PC-3 (cell line): Measurements from ENCODE around the gene CAMKK2. TPM values are rescaled to one million over a fixed set of nuclear protein-coding genes. Genes with fewer than 3 reads are reported as not detected.

Experiments
- ATAC-seq: fragments of 200-7000 bp; cut with Tn5 transposase; 2 replicates; pipeline ENCODE4 v1.9.1; 2020; ENCODE audit warnings: mild to moderate bottlenecking, moderate library complexity
- BruUV-seq: library from RNA; stranded (reverse); fragments of 400-500 nt; replicated peaks from 2 replicates; lab custom pipeline; 2021; lab: Mats Ljungman, UMichigan
- CTCF ChIA-PET: fragments of 300-600 bp; sonication (Branson Sonifier 250); formaldehyde crosslinking; loops from one replicate; lab custom pipeline; 2022; ENCODE audit warnings: antibody characterized with exemption; lab: Charles Lee
- POLR2A ChIA-PET: fragments of 300-600 bp; sonication (Branson Sonifier 250); formaldehyde crosslinking; loops from one replicate; lab custom pipeline; 2022; ENCODE audit warnings: antibody characterized with exemption; ENCODE audit not compliant: unreplicated experiment; lab: Charles Lee
- DNase-seq: peaks from one replicate; pipeline ENCODE4 v3.0.0-alpha.2; 2015
- H2AFZ ChIP-seq: fragments of 300-600 bp; sonication (generic); 2 replicates; pipeline ENCODE4 v1.6.0; 2016; ENCODE audit warnings: antibody characterized with exemption, low read length
- H3F3A ChIP-seq: fragments of 300-600 bp; sonication (generic); one replicate; pipeline ENCODE4 v1.6.0; 2017; ENCODE audit warnings: antibody characterized with exemption, low read length, control low read depth, mild to moderate bottlenecking; ENCODE audit not compliant: unreplicated experiment
- H3K27ac ChIP-seq: fragments of 300-600 bp; sonication (generic); 2 replicates; pipeline ENCODE4 v1.5.1; 2016; ENCODE audit warnings: mild to moderate bottlenecking, low read length
- H3K27me3 ChIP-seq: fragments of 300-600 bp; sonication (generic); 2 replicates; pipeline ENCODE4 v1.6.1; 2016; ENCODE audit warnings: low read length, mixed read lengths
- H3K36me3 ChIP-seq: fragments of 300-600 bp; sonication (generic); 2 replicates; pipeline ENCODE4 v1.6.1; 2016; ENCODE audit warnings: low read depth, mixed run types, low read length, mixed read lengths
- H3K4me1 ChIP-seq: fragments of 300-600 bp; sonication (generic); 2 replicates; pipeline ENCODE4 v1.5.1; 2016; ENCODE audit warnings: low read length; ENCODE audit not compliant: insufficient read depth
- H3K4me2 ChIP-seq: fragments of 300-600 bp; sonication (generic); 2 replicates; pipeline ENCODE4 v1.6.0; 2016; ENCODE audit warnings: low read length
- H3K4me3 ChIP-seq: fragments of 300-600 bp; sonication (generic); 2 replicates; pipeline ENCODE4 v1.5.1; 2016; ENCODE audit warnings: mild to moderate bottlenecking, low read length, mixed read lengths
- H3K79me2 ChIP-seq: fragments of 300-600 bp; sonication (generic); 2 replicates; pipeline ENCODE4 v1.6.1; 2017; ENCODE audit warnings: low read length, mixed read lengths
- H3K9ac ChIP-seq: fragments of 300-600 bp; sonication (generic); 2 replicates; pipeline ENCODE4 v1.6.0; 2016; ENCODE audit warnings: mild to moderate bottlenecking, low read length
- H3K9me2 ChIP-seq: fragments of 300-600 bp; sonication (generic); replicated peaks from 2 replicates; pipeline ENCODE4 v1.6.1; 2016; ENCODE audit warnings: mixed run types, low read length, mixed read lengths
- H3K9me3 ChIP-seq: fragments of 300-600 bp; sonication (generic); 2 replicates; pipeline ENCODE4 v1.6.1; 2016; ENCODE audit warnings: low read length, mixed read lengths
- H4K20me1 ChIP-seq: fragments of 300-600 bp; sonication (generic); 2 replicates; pipeline ENCODE4 v1.6.1; 2016; ENCODE audit warnings: low read length, mixed read lengths
- CTCF ChIP-seq: fragments of 300-600 bp; sonication (generic); conservative IDR thresholded peaks from 2 replicates; pipeline ENCODE4 v1.5.1; 2017; ENCODE audit warnings: antibody characterized with exemption, low read depth, mild to moderate bottlenecking, low read length
- EZH2 ChIP-seq: fragments of 300-600 bp; sonication (generic); IDR thresholded peaks from one replicate; pipeline ENCODE4 v1.6.1; 2017; ENCODE audit warnings: antibody characterized with exemption, mild to moderate bottlenecking, low read length; ENCODE audit not compliant: unreplicated experiment
- EZH2phosphoT487 ChIP-seq: fragments of 300-600 bp; sonication (generic); IDR thresholded peaks from 2 replicates; pipeline ENCODE4 v1.6.1; 2018; ENCODE audit warnings: mild to moderate bottlenecking, antibody characterized with exemption, low read length, borderline replicate concordance
- intact Hi-C: fragments of 100-400 bp; cut with micrococcal nuclease; formaldehyde crosslinking; loops from 2 replicates; pipeline ENCODE4 v1.9.0; 2023
- total RNA-seq: library from RNA; depleted of rRNA; stranded (reverse); fragments of >200 nt; gene quantifications from 2 replicates; pipeline ENCODE4 v1.2.3, GENCODE V29; 2014

The CAMKK2 gene
- total RNA-seq, 1 experiment from 2014 or later, result 26.5 TPM

- ChIA-PET CTCF (no interaction called here), POLR2A (no interaction called here)
- Histone ChIP-seq H3K9me3 (no peaks in the 10 kb centered on the region), H3K27me3 (no peaks in the 10 kb centered on the region), H3K4me2 (no peak overlapping the region), H3K4me3 (no peak overlapping the region), H3K79me2 (no peaks in the 10 kb centered on the region), H3K27ac (no peak overlapping the region), H4K20me1 (no peaks in the 10 kb centered on the region), H3F3A (no peaks in the 10 kb centered on the region), H3K36me3 (peaks cover 40% of the 10 kb centered on the region; the same call in 1 of the 2 replicates), H3K4me1 (no peaks in the 10 kb centered on the region), H3K9me2 (no peaks in the 10 kb centered on the region), H3K9ac (no peak overlapping the region), H2AFZ (no peak overlapping the region)
- no peak for ATAC-seq
- no TSS peak for BruUV-seq
- no peak for DNase-seq
- intact Hi-C loops, result no loop called here
- TF ChIP-seq EZH2phosphoT487, result no peak
- TF ChIP-seq EZH2, result no peak
Measured at GRCh38 chr12:121264951-121265515, 31.5 kb downstream of the CAMKK2 start.

- H3K4me1 ChIP-seq, result no peaks in the 10 kb centered on the region
Measured at GRCh38 chr12:121264135-121264534, 32.4 kb downstream of the CAMKK2 start.

GRCh38 chr12:121263206-121263935 lies 33.1 kb downstream of the CAMKK2 start:
- no peaks in the 10 kb centered on the region for H3K79me2 ChIP-seq
- H3K9me2 ChIP-seq, result no peaks in the 10 kb centered on the region
- H2AFZ ChIP-seq, result no peak overlapping the region
- no peak overlapping the region for H3K4me2 ChIP-seq
- ATAC-seq, result no peak
- no peak overlapping the region for H3K4me3 ChIP-seq
- H3K36me3 ChIP-seq, result peaks cover 39% of the 10 kb centered on the region
- no peaks in the 10 kb centered on the region for H4K20me1 ChIP-seq
- H3K9me3 ChIP-seq, result no peaks in the 10 kb centered on the region
- H3K4me1 ChIP-seq, result no peaks in the 10 kb centered on the region
- CTCF ChIA-PET, result no interaction called here
- TF ChIP-seq EZH2 (no peak), CTCF (no peak), EZH2phosphoT487 (no peak)
- no peaks in the 10 kb centered on the region for H3F3A ChIP-seq
- no peak overlapping the region for H3K27ac ChIP-seq
- intact Hi-C loops, result no loop called here
- H3K27me3 ChIP-seq, result no peaks in the 10 kb centered on the region
- no peak overlapping the region for H3K9ac ChIP-seq
- no TSS peak for BruUV-seq
- no peak for DNase-seq
- POLR2A ChIA-PET, result no interaction called here

More at GRCh38 chr12:121264135-121264534, 32.4 kb downstream of the CAMKK2 start:
- H3K27me3 ChIP-seq, result no peaks in the 10 kb centered on the region
- TF ChIP-seq CTCF (no peak), EZH2 (no peak), EZH2phosphoT487 (no peak)
- H3K4me3 ChIP-seq, result no peak overlapping the region
- DNase-seq (no peak), ATAC-seq (no peak)
- BruUV-seq, result no TSS peak
- H3F3A ChIP-seq, result no peaks in the 10 kb centered on the region
- no peaks in the 10 kb centered on the region for H3K79me2 ChIP-seq
- peaks cover 45% of the 10 kb centered on the region for H3K36me3 ChIP-seq
- intact Hi-C loops, result no loop called here
- no peak overlapping the region for H3K9ac ChIP-seq
- H3K9me3 ChIP-seq, result no peaks in the 10 kb centered on the region
- no peaks in the 10 kb centered on the region for H3K9me2 ChIP-seq
- CTCF ChIA-PET, result no interaction called here
- no peak overlapping the region for H3K27ac ChIP-seq
- no peaks in the 10 kb centered on the region for H4K20me1 ChIP-seq
- no peak overlapping the region for H2AFZ ChIP-seq
- POLR2A ChIA-PET, result no interaction called here
- H3K4me2 ChIP-seq, result no peak overlapping the region
